Adipocyte (in vitro differentiated cells): ENCODE results near the gene AOPEP.

Source experiments
- DNase-seq: peaks from one replicate; pipeline ENCODE4 v3.0.0-alpha.2; 2015; ENCODE audit warnings: low read depth
- H3K27me3 ChIP-seq: replicated peaks from 2 replicates; pipeline ENCODE4 v1.7.0; 2013; ENCODE audit warnings: mild to moderate bottlenecking, low read length, moderate library complexity; ENCODE audit not compliant: control insufficient read depth, insufficient read depth
- H3K36me3 ChIP-seq: 2 replicates; pipeline ENCODE4 v1.7.0; 2013; ENCODE audit warnings: low read length, mild to moderate bottlenecking, moderate library complexity; ENCODE audit not compliant: control insufficient read depth, insufficient read depth, severe bottlenecking
- H3K4me1 ChIP-seq: 2 replicates; pipeline ENCODE4 v1.7.0; 2013; ENCODE audit warnings: mild to moderate bottlenecking, low read length, moderate library complexity; ENCODE audit not compliant: control insufficient read depth, insufficient read depth
- H3K4me3 ChIP-seq: 2 replicates; pipeline ENCODE4 v1.7.0; 2013; ENCODE audit warnings: mild to moderate bottlenecking, low read length, moderate library complexity
- H3K9ac ChIP-seq: 2 replicates; pipeline ENCODE4 v1.7.0; 2013; ENCODE audit warnings: mild to moderate bottlenecking, low read length, moderate library complexity
- H3K9me3 ChIP-seq: 2 replicates; pipeline ENCODE4 v1.7.0; 2013; ENCODE audit warnings: mild to moderate bottlenecking, low read length, moderate library complexity; ENCODE audit not compliant: control insufficient read depth

AOPEP gene

GRCh38 chr9:94821098-94821887 is 94.8 kb downstream of the AOPEP start:
- no peak overlapping the region for H3K9ac ChIP-seq
- H3K4me1 ChIP-seq, result peaks cover 19% of the 10 kb centered on the region
- no peak overlapping the region for H3K4me3 ChIP-seq
- H3K36me3 ChIP-seq, result no peaks in the 10 kb centered on the region
- no peaks in the 10 kb centered on the region for H3K27me3 ChIP-seq
- H3K9me3 ChIP-seq, result no peaks in the 10 kb centered on the region
- no peak for DNase-seq

GRCh38 chr9:94822273-94822672 is 95.8 kb downstream of the AOPEP start:
- Histone ChIP-seq H3K27me3 (no peaks in the 10 kb centered on the region), H3K4me3 (no peak overlapping the region), H3K9ac (no peak overlapping the region), H3K9me3 (no peaks in the 10 kb centered on the region), H3K4me1 (peaks cover 26% of the 10 kb centered on the region), H3K36me3 (no peaks in the 10 kb centered on the region)
- peak; percentile 58 for DNase-seq

- Histone ChIP-seq H3K27me3 (no peaks in the 10 kb centered on the region), H3K9me3 (no peaks in the 10 kb centered on the region), H3K4me1 (peaks cover 30% of the 10 kb centered on the region), H3K36me3 (no peaks in the 10 kb centered on the region), H3K4me3 (no peak overlapping the region), H3K9ac (no peak overlapping the region)
- no peak for DNase-seq
These were observed 97.2 kb downstream of the AOPEP start for GRCh38 chr9:94823710-94824109.

GRCh38 chr9:94824411-94824810 is 97.9 kb downstream of the AOPEP start:
- Histone ChIP-seq H3K27me3 (no peaks in the 10 kb centered on the region), H3K4me1 (peaks cover 29% of the 10 kb centered on the region), H3K9ac (no peak overlapping the region), H3K9me3 (no peaks in the 10 kb centered on the region), H3K36me3 (no peaks in the 10 kb centered on the region), H3K4me3 (no peak overlapping the region)
- DNase-seq, result no peak

- no peak overlapping the region for H3K4me3 ChIP-seq
- no peak overlapping the region for H3K9ac ChIP-seq
- no peaks in the 10 kb centered on the region for H3K36me3 ChIP-seq
- DNase-seq, result no peak
- H3K27me3 ChIP-seq, result no peaks in the 10 kb centered on the region
- H3K4me1 ChIP-seq, result peaks cover 27% of the 10 kb centered on the region
- no peaks in the 10 kb centered on the region for H3K9me3 ChIP-seq
These were observed 98.6 kb downstream of the AOPEP start for GRCh38 chr9:94824913-94825610.

GRCh38 chr9:94825611-94825958 is 99.1 kb downstream of the AOPEP start:
- H3K9me3 ChIP-seq, result no peaks in the 10 kb centered on the region
- no peak overlapping the region for H3K4me3 ChIP-seq
- no peaks in the 10 kb centered on the region for H3K36me3 ChIP-seq
- peaks cover 27% of the 10 kb centered on the region for H3K4me1 ChIP-seq
- DNase-seq, result no peak
- no peak overlapping the region for H3K9ac ChIP-seq
- no peaks in the 10 kb centered on the region for H3K27me3 ChIP-seq

- Histone ChIP-seq H3K9ac (no peak overlapping the region), H3K27me3 (no peaks in the 10 kb centered on the region), H3K4me1 (peaks cover 27% of the 10 kb centered on the region), H3K9me3 (no peaks in the 10 kb centered on the region), H3K4me3 (no peak overlapping the region), H3K36me3 (no peaks in the 10 kb centered on the region)
- no peak for DNase-seq
These were observed 99.5 kb downstream of the AOPEP start for GRCh38 chr9:94826044-94826443.

- Histone ChIP-seq H3K27me3 (no peaks in the 10 kb centered on the region), H3K36me3 (no peaks in the 10 kb centered on the region), H3K9ac (peak overlapping the region; percentile 43), H3K4me1 (peaks cover 27% of the 10 kb centered on the region), H3K9me3 (no peaks in the 10 kb centered on the region), H3K4me3 (peak overlapping the region; percentile 8)
- no peak for DNase-seq
These were observed 100.3 kb downstream of the AOPEP start for GRCh38 chr9:94826644-94827410.

GRCh38 chr9:94827584-94828304 is 101.2 kb downstream of the AOPEP start:
- Histone ChIP-seq H3K36me3 (no peaks in the 10 kb centered on the region), H3K4me3 (peak overlapping the region; percentile 8), H3K9ac (peak overlapping the region; percentile 43), H3K27me3 (no peaks in the 10 kb centered on the region), H3K4me1 (peaks cover 21% of the 10 kb centered on the region), H3K9me3 (no peaks in the 10 kb centered on the region)
- DNase-seq, result peak; percentile 46

GRCh38 chr9:94829380-94830070 is 103.0 kb downstream of the AOPEP start:
- Histone ChIP-seq H3K4me1 (peaks cover 21% of the 10 kb centered on the region), H3K36me3 (no peaks in the 10 kb centered on the region), H3K27me3 (no peaks in the 10 kb centered on the region), H3K9ac (no peak overlapping the region), H3K9me3 (no peaks in the 10 kb centered on the region), H3K4me3 (no peak overlapping the region)
- DNase-seq, result no peak
